NCI-H2081 (cell line): ENCODE measurements around the gene IQCH.
"Not testable (repeated sequence)": the region's sequence is repeated elsewhere in the genome, so short reads cannot be mapped to it uniquely, and the experiment has no call there.

Experiments used
- DNase-seq, 2 experiments: peaks; one replicate each; lab custom pipeline; 2025; lab: John Stamatoyannopoulos, UW

Gene IQCH

DNA sequence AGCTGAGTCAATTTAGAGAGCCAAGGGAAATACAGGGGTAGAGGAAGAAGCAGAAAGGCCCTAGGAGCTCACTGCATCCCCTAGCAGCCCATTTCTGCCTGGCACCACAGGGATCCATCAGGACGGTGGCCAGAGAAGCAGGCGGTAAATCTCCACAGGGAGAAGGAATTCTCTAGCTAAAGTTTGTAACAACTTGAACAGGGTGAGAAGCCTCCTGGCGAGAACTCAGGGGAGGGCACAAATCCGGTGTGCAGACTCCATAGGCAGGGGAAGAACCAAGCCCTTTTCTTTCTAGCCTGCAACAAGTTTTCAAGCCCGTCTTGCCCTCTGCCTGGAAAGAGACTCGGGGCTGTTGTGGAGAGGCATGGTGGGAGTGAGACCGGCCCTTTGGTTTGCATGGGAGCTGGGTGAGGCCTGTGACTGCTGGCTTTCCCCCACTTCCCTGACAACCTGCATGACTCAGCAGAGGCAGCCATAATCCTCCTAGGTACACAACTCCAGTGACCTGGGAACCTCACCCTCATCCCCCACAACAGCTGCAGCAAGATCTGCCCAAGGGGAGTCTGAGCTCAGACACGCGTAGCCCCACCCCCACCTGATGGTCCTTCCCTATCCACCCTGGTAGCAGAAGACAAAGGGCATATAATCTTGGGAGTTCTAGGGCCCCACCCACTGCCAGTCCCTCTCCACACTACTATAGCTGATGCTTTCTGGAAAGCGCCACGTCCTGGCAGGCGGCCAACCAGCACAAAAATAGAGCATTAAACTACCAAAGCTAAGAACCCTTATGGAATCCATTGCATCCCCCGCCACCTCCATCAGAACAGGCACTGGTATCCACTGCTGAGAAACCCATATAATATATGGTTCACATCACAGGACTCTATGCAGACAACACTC is 182.0 kb downstream of the IQCH start:
- DNase-seq, result not testable (repeated sequence)

DNA sequence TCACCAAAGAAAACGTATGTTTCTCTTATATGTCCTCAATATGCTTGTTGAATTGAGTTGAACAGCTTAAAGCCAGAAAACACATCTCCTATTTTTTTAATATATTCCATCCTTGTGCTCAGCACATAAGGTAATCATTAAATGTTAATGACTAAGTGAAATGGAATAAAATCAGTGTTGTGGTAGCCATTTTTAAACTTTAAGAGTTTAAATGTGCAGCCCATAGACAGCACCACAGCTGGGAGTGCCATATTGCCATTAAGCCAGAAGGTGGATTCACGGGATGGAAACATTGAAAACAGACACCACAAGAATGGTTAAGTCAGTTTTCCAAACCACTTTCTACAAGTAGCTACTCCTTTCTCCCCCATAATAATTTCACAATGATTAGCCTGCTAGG is 189.5 kb downstream of the IQCH start:
- no peak for DNase-seq

DNA sequence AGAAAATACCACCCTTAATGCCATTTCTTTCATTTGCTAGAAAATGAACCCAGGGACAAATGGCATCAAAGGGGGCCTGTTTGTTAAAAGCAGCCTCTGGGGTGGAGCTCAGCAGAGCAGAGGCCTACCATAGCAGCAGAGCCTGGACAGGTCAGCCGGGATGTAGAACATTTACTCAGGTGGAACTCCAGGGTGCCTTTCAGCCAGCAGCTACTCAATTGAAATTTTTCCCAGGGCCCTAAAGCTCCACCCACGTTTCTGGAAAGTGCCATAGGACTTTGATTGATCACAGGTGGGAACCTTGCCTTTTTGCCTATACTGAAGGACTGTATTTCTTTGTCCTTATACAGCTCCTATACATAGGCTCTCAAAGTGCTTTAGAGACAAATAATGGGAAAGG is 191.9 kb downstream of the IQCH start:
- DNase-seq, result no peak

DNA sequence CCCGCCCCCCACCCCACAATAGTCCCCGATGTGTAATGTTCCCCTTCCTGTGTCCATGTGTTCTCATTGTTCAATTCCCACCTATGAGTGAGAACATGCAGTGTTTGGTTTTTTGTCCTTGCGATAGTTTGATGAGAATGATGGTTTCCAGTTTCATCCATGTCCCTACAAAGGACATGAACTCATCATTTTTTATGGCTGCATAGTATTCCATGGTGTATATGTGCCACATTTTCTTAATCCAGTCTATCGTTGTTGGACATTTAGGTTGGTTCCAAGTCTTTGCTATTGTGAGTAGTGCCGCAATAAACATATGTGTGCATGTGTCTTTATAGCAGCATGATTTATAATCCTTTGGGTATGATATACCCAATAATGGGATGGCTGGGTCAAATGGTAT is 193.8 kb downstream of the IQCH start:
- DNase-seq, result not testable (repeated sequence)

DNA sequence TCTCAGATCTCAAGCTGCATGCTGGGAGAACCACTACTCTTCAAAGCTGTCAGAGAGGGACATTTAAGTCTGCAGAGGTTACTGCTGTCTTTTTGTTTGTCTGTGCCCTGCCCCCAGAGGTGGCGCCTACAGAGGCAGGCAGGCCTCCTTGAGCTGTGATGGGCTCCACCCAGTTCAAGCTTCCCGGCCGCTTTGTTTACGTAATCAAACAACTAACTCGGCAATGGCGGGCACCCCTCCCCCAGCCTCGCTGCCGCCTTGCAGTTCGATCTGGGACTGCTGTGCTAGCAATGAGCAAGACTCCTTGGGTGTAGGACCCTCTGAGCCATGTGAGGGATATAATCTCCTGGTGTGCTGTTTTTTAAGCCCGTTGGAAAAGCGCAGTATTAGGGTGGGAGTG is 199.1 kb downstream of the IQCH start:
- not testable (repeated sequence) for DNase-seq

DNA sequence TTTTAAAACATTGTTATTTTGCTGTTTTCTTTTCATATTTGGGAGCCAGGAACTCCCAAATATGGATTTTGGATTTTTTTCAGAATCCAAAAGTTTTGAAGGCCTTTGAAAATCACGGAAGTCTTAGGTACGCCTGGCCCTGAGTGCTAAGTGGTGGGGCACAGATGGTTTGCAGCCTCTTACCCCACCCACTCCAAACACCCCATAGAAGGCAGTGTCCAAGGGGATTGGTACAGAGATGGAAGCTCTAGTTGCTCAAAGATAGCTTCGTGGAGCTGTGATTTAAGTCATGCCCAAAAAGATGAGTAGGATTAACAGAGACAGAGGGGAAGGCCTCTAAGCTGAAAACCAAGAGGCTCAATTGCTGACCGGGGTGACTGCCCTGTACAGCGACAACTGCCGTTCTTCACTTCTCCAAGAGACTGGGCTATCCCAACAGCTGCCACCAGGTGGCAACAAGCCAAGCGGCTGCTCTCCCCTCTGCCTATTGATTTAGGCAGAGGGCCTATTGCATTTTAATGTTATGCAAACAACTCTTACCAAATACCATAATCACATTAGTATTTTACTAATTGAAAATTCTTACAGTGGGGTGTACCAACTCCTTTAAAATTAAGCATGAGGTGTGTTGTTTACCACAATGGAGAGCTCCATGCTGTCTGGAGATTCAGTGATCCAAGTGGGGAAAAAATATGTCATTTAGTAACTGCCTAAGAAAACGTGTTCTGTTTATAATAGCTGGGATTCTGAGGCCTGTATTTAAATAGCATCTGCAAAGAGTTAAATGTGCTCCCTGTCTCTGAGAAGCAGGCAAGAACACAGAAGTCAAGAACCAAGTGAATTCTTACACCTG is 202.3 kb downstream of the IQCH start:
- DNase-seq, result peak; percentile 76 to 79

DNA sequence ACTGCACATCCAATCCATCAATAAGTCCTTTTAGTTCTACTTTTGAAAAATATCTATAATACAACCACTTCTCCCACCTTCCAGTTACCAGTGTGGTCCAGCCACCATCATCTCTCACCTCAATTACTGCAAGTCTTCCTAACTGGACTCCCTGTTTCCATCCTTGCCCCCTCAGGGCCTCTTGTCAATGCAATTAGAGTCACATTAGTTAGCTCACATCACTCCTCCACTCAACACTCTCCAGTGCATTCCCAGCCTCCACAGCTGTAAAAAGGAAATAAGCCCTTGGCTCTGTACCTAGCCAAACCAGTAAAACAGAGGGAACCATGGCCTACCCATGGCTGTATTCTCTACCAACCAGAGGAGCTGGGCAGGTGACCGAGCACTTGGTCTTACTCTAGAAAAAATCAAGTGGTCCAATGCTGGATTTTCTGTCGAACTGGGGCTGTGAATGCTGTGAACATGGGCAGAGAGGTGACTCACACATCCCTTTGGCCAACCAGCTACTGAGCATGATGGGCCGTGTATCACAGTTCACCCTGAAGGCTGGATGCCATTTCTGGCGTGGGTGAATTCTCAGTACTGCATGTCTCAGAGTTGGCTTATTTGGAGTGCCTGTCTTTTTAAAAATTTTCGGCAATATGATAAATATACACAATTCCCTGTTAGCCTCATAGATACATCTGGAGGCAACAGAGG is 203.9 kb downstream of the IQCH start:
- DNase-seq, result no peak

DNA sequence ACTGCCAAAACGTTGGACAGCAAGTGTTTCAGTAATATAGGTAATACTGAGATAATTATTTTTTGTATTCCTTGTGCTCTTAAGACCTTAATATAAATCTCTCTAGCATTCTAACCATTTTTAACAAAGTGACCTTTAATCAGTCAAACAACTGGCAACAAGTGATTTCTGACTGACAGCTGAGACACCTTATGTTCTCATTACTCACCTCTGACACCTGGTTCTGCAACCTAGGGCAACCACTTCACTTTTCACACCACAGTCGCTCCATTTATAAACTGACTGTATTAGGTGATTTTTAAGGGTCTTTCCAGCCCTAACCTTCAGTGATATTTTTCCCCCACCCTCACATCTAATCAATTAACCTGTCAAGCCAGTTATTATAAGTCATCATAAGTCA is 205.9 kb downstream of the IQCH start:
- DNase-seq, result no peak

DNA sequence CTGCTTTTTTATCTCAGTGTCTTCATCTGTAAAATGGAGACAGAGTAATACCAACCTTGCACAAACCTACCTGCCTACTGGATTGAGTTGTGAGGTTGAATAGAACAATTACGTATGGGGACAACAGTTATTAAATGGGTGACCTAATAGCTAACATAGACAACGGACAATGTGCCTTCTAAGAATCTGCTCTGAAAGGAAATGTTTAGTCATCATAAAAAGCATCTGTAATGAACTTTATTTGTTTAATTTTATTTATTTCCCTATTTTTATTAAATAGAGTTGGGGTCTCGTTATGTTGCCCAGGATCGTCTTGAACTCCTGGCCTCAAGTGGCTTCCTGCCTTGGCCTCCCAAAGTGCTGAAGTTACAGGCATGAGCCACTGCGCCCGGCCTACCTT is 207.1 kb downstream of the IQCH start:
- DNase-seq, result no peak

DNA sequence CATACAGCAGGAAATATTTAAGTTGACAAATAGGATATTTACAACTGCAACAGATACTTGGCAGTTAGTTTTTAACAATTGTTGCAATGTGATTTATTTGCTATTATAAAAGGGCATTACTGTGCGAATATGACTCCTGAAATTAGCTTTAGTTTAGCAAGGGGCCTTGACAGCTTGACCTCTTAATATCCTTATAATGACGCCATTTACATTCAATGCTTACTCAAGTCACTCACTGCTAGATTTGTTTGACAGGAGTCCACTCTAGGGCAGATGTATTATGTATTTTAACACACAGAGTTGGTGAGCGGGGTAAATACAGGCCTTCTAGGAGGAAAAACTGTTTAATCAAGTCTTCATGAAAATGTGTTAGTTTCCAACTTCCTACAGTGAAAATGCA is 208.3 kb downstream of the IQCH start:
- peak in 1 of 2 experiments; percentile 56 for DNase-seq

DNA sequence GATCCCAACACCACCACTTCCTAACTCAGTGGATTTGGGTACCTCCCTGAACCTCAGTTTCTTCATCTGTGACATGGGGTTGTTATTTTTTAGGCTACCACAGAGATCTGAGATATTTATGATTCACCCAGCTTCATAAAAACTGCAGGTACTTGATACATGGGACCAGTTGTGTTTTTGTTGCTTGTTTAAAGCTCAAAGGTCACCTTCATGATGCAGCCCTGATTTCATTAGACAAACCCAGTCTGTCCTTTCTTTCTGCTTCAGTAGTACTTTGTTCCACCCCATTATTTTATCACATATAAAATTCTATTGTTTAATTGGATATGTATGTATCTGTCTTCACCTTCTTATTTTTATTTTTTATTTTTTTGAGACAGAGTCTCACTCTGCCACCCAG is 208.9 kb downstream of the IQCH start:
- DNase-seq, result no peak

DNA sequence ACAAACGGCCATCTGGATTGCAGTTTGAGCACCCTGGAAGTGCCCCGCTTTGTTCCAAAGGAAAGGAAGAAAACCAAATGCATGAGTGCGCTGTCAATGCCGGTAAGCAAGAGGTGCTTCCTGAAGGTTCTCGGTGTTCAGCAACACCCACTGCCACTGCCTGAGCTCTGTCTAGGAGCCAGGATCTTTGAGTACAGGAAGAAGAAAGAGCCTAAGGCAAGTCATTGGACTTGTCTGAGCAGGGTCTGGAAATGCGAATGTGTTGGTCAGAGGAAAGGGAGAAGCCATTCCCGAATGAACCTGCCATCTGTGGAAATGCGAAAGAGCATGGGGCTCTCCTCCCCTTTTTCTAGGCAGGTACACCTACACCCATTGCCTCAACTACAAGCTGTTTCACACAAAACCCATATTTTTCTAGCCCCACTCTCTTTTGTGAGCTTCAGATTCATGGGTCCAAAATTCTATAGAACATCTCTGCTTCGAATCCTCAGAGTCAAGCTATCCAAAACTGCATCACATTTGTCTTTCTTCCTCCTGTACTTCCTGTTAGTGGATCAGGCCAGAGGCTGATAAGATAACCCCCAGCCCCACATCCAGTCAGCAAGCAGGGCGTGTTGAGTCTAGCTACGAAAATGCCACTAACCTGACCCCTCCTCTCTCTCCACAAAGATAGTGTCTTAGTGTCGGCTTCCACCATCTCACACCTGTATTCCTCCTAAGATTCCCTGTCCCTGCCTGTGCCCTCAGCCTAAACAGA is 210.8 kb downstream of the IQCH start:
- DNase-seq, result no peak

DNA sequence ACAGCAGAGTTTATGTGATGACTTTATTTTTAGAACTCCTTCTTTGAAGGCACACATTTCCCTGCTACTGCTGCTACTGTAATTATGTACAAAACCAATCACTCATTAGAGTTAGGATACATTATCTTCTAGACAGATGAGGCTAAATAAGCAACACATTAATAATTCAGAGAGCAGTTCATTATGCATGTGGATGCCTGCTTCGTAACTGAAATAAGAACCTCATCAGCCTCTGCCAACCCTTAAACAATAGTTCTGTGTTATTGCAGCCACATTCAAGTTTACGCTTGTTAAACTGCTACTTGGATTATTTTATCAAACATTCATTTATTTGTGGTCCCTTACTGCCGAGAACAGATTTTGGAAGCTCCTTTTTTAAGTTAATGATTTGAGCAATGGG is 213.8 kb downstream of the IQCH start:
- no peak for DNase-seq

DNA sequence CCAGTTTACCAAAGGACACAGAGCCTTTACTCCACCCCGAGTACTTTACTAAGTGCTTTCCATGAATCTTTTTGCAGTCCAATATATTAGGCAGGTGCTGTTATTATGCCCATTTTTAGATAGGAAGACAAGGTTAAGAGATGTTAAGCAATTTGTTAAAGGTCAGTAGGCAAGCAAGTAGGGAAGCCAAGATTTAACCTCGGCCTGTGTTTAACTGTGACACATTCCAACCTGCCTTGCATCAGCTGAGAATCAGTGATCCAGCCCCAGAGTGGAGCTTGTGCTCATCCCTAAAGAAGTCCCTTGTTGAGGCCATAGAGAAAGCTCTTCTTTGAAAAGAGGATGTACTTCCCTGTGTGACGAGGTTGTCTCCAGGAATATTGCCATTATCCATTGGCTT is 215.1 kb downstream of the IQCH start:
- DNase-seq, result no peak

DNA sequence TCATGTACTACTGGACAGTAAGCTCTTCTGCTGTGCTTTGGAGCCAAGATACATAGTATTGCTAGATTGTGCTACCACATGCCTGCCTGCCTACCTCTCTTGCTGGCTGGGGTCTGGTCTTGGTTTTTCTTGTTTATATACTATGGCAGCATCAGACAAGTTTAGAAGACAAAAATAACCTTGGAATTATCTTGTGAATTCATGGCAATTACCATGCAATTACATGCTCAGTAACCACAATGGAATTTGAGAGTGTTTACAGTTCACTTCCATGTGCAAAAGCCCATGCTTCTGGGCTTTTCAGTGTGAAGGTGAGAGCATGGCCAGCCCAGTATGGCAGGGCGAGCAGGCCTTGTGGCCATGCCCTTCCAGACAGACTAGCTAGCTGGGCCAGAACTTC is 218.4 kb downstream of the IQCH start:
- DNase-seq, result no peak

DNA sequence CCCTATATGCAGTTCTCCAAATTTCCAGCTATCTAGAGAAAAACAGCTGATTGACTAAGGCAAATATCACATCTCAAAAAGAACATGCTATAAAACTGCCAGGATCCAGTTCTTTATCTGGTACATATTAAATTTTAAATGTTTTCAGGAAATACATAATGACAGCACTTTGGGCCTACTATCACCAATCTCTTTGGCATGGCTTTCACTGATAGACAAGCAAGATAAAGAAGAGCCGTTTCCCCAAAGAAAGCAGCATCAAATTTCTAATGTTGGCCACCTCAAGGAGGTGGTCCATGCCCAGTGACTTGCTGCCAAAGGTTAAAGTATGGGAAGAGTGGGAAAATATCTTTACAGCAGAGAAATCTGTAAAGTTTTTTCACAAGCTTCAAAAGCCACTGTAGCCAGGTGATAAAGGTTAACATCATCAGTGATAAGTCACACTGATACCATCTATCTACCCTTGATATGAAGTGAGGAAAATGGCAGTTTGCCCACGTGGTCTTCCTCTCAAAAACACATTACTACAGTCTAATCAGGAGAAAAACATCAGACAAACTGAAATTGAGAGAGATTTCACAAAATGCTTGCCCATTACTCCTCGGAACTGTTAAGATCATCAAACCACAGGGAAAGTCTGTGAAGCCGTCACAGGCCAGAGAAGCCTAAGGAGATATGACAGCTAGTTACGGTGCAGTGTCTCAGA is 220.0 kb downstream of the IQCH start:
- DNase-seq, result no peak

DNA sequence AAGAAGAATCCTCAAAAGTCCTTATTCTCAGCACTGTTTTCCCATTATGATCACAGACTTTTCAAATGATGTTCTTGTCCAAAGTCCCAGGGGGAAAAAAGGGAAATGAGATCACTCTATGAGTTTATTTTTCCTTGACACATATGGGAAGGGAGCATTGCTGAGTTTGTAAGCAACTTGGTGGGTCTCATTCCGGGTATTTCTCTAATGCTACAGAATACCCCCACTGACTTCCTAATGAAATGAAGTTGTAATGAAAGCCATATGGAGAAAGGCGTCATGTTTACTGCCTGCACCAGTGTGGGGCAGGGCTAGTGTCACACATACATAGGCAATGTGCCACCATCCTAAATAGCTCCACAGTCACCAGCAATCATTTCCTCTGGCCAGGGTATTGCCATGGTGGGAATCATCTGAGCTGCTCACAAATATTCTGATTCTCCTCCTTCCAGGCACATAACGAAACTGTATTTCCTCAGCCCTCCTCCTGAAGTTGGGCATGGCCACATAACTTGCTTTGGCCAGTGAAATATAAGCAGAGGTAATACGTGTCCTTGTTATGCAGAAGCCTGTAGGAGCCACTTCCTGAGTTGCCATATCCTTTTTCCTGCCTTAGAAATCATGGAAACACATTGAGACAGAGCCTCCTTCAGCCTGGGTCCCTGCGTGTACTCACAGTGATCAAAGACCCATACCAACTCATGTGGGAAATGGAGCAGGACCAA is 225.4 kb downstream of the IQCH start:
- DNase-seq, result no peak

DNA sequence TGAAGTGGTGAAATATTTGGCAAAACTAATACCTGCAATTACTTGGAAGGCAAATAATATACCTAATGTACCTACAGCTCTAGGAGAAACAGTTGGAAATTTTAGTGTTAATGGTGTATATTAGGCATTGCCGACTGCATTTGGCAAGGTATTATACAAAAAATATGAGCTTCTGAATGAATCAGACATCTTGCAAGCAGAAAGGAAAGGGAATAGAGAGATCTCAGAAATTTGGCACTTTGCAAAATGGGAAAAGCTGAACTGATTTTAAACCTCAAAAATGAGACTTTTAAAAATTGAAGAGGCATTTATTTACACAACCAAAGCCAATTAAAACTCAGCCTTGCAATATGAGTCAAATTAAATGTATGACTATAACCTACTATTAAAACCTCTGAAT is 226.2 kb downstream of the IQCH start:
- DNase-seq, result no peak

DNA sequence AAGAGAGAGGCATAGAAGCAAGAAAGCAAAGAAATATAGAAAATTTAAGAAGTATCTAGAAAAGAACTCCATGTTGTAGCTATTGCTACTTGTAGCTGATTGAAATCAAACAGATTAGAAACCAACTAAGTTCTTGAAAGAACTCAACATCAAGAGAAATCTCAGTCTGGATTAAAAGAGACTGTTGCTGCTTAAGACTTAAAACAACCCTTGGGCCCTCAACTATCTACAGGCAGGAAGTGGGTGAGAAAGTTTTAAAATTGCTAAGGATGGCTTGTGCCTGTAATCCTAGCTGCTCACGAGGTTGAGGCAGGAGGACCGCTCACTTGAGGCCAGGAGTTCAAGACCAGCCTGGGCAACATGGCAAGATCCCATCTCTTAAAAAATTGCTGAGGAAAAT is 227.1 kb downstream of the IQCH start:
- DNase-seq, result no peak

DNA sequence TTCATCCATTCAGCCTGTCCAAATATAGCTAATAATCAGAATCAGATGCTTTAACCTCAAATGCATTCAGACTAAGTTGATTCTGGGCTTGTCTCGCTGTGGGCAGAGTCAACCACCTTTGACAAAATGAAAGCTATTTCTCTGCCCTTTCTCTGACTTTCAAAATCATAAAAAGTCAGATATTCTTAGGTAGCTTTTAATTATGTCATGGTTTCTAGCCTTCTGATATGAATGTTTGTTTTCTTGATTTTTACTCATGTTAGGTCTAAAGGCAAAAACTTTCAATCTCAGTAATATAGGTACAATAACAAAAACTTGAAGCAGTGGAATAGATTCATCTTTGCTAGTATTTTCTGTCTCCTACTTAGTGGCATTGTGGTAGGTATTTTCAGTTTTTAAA is 241.0 kb downstream of the IQCH start:
- no peak for DNase-seq
